GM12864 (cell line): Measurements from ENCODE around the gene RUNX2.

Source experiments
- DNase-seq: peaks from one replicate; pipeline ENCODE4 v3.0.0-alpha.2; 2011; ENCODE audit warnings: low read depth
- H3K4me3 ChIP-seq: 2 replicates; pipeline ENCODE4 v1.5.1; 2011; ENCODE audit warnings: mild to moderate bottlenecking, low read depth, low read length, control low read depth
- CTCF ChIP-seq: IDR thresholded peaks from 2 replicates; pipeline ENCODE4 v1.5.1; 2011; ENCODE audit warnings: low read depth, mild to moderate bottlenecking, moderate library complexity, low read length, control low read depth, inconsistent platforms; ENCODE audit errors: missing control alignments

The RUNX2 gene

GRCh38 chr6:45314146-45314545, 14.0 kb upstream of the RUNX2 start:
- TF ChIP-seq CTCF: no peak
- no peak overlapping the region for H3K4me3 ChIP-seq
- no peak for DNase-seq

GRCh38 chr6:45320349-45320748, 7.8 kb upstream of the RUNX2 start:
- no peak for TF ChIP-seq CTCF
- DNase-seq: no peak
- no peak overlapping the region for H3K4me3 ChIP-seq

- no peak overlapping the region for H3K4me3 ChIP-seq
- DNase-seq: no peak
- no peak for TF ChIP-seq CTCF
Measured at GRCh38 chr6:45323656-45324224, 4.4 kb upstream of the RUNX2 start.

GRCh38 chr6:45326698-45327417, 1.3 kb upstream of the RUNX2 start:
- TF ChIP-seq CTCF: no peak
- no peak overlapping the region for H3K4me3 ChIP-seq
- DNase-seq: no peak

GRCh38 chr6:45328523-45328922, 393 bp downstream of the RUNX2 start:
- no peak for DNase-seq
- TF ChIP-seq CTCF: no peak
- H3K4me3 ChIP-seq: no peak overlapping the region

GRCh38 chr6:45344900-45345299, 16.8 kb downstream of the RUNX2 start:
- no peak overlapping the region for H3K4me3 ChIP-seq
- DNase-seq: no peak
- TF ChIP-seq CTCF: no peak
